IMR-90 (cell line): ENCODE results near the gene C1orf116. TPM values are rescaled to one million over a fixed set of nuclear protein-coding genes. Genes with fewer than 3 reads are reported as not detected.

Experiments used
- ATAC-seq: fragments of 200-7000 bp; cut with Tn5 transposase; 2 replicates; pipeline ENCODE4 v1.9.1; 2020; ENCODE audit warnings: low read depth, mild to moderate bottlenecking, moderate library complexity
- BruUV-seq: library from RNA; stranded (reverse); fragments of 400-500 nt; replicated peaks from 2 replicates; lab custom pipeline; 2021; lab: Mats Ljungman, UMichigan
- CTCF ChIA-PET: fragments of 300-600 bp; formaldehyde crosslinking; extraction: SDS; loops from one replicate; lab custom pipeline; 2021; ENCODE audit warnings: antibody characterized with exemption; lab: Yijun Ruan, JAX
- POLR2A ChIA-PET: fragments of 300-600 bp; sonication (Branson Sonifier 250); formaldehyde crosslinking; loops from one replicate; lab custom pipeline; 2022; ENCODE audit warnings: antibody characterized with exemption; ENCODE audit not compliant: unreplicated experiment; lab: Charles Lee
- DNase-seq: peaks from one replicate; pipeline ENCODE4 v3.0.0; 2013
- H2AFZ ChIP-seq: replicated peaks from 2 replicates; pipeline ENCODE3; 2013; ENCODE audit warnings: low read length, mild to moderate bottlenecking; ENCODE audit not compliant: poor library complexity
- H2AK5ac ChIP-seq: 2 replicates; pipeline ENCODE4 v1.6.1; 2013; ENCODE audit warnings: low read depth, low read length, inconsistent platforms
- H2AK9ac ChIP-seq: replicated peaks from 2 replicates; pipeline ENCODE3; 2013; ENCODE audit warnings: mild to moderate bottlenecking, low read depth, low read length, moderate library complexity; ENCODE audit not compliant: poor library complexity
- H2BK120ac ChIP-seq: 2 replicates; pipeline ENCODE4 v1.6.1; 2013; ENCODE audit warnings: low read depth, low read length, inconsistent platforms
- H2BK15ac ChIP-seq: 3 replicates; pipeline ENCODE4 v1.6.1; 2013; ENCODE audit warnings: low read depth, low read length, inconsistent platforms
- H2BK20ac ChIP-seq: 2 replicates; pipeline ENCODE4 v1.6.1; 2013; ENCODE audit warnings: low read depth, mild to moderate bottlenecking, inconsistent platforms, low read length, moderate library complexity
- H2BK5ac ChIP-seq: 2 replicates; pipeline ENCODE4 v1.6.1; 2013; ENCODE audit warnings: mild to moderate bottlenecking, low read depth, low read length, inconsistent platforms; ENCODE audit not compliant: poor library complexity, severe bottlenecking
- H3K14ac ChIP-seq: replicated peaks from 2 replicates; pipeline ENCODE4 v1.6.1; 2013; ENCODE audit warnings: low read depth, low read length, inconsistent platforms
- H3K18ac ChIP-seq: 2 replicates; pipeline ENCODE4 v1.6.1; 2013; ENCODE audit warnings: low read depth, low read length, control low read depth
- H3K23ac ChIP-seq: 2 replicates; pipeline ENCODE4 v1.6.1; 2013; ENCODE audit warnings: low read depth, low read length, inconsistent platforms
- H3K27ac ChIP-seq: 2 replicates; pipeline ENCODE4 v1.5.1; 2013; ENCODE audit warnings: mild to moderate bottlenecking, control low read depth, low read length; ENCODE audit not compliant: insufficient read depth
- H3K27me3 ChIP-seq: 2 replicates; pipeline ENCODE4 v1.6.1; 2013; ENCODE audit warnings: low read length; ENCODE audit not compliant: control insufficient read depth, insufficient read depth
- H3K36me3 ChIP-seq: 2 replicates; pipeline ENCODE4 v1.6.1; 2013; ENCODE audit warnings: low read length, mixed read lengths; ENCODE audit not compliant: control insufficient read depth, insufficient read depth
- H3K4ac ChIP-seq: 2 replicates; pipeline ENCODE4 v1.6.1; 2013; ENCODE audit warnings: low read depth, low read length, inconsistent platforms
- H3K4me1 ChIP-seq: 2 replicates; pipeline ENCODE4 v1.6.1; 2013; ENCODE audit warnings: low read length, mixed read lengths; ENCODE audit not compliant: control insufficient read depth, insufficient read depth
- H3K4me2 ChIP-seq: 2 replicates; pipeline ENCODE4 v1.6.1; 2013; ENCODE audit warnings: low read depth, mild to moderate bottlenecking, control low read depth, low read length, moderate library complexity
- H3K4me3 ChIP-seq: 2 replicates; pipeline ENCODE4 v1.5.1; 2013; ENCODE audit warnings: low read depth, mild to moderate bottlenecking, control low read depth, low read length, moderate library complexity; ENCODE audit not compliant: insufficient read depth
- H3K56ac ChIP-seq: 2 replicates; pipeline ENCODE4 v1.6.1; 2013; ENCODE audit warnings: low read length, inconsistent platforms; ENCODE audit not compliant: insufficient read depth; ENCODE audit errors: extremely low read depth
- H3K79me1 ChIP-seq, 2 experiments: 2 replicates each; pipeline ENCODE4 v1.6.1; 2013; ENCODE audit warnings: low read length in 2 of 2, inconsistent platforms in 1 of 2, low read depth in 1 of 2
- H3K9ac ChIP-seq: 2 replicates; pipeline ENCODE4 v1.6.1; 2013; ENCODE audit warnings: low read depth, low read length, control low read depth
- H3K9me1 ChIP-seq: 2 replicates; pipeline ENCODE4 v1.6.1; 2013; ENCODE audit warnings: low read length, inconsistent platforms; ENCODE audit not compliant: insufficient read depth
- H3K9me3 ChIP-seq: 2 replicates; pipeline ENCODE4 v1.6.1; 2013; ENCODE audit warnings: low read length; ENCODE audit not compliant: control insufficient read depth, insufficient read depth
- H4K20me1 ChIP-seq: 2 replicates; pipeline ENCODE4 v1.6.1; 2013; ENCODE audit warnings: low read length, inconsistent platforms; ENCODE audit not compliant: insufficient read depth
- H4K5ac ChIP-seq: 2 replicates; pipeline ENCODE4 v1.6.1; 2013; ENCODE audit warnings: mild to moderate bottlenecking, low read depth, low read length, control low read depth
- H4K8ac ChIP-seq, 2 experiments: 2 replicates each; pipeline ENCODE4 v1.6.1; 2013; ENCODE audit warnings: low read depth in 2 of 2, low read length in 2 of 2, control low read depth in 1 of 2, inconsistent platforms in 1 of 2
- H4K91ac ChIP-seq: 2 replicates; pipeline ENCODE4 v1.6.1; 2013; ENCODE audit warnings: low read depth, low read length, inconsistent platforms; ENCODE audit not compliant: insufficient read depth
- BHLHE40 ChIP-seq: fragments of 150-350 bp; IDR thresholded peaks from 2 replicates; pipeline ENCODE4 v1.6.1; 2016; ENCODE audit warnings: mild to moderate bottlenecking, low read depth, low read length
- CEBPB ChIP-seq: IDR thresholded peaks from 2 replicates; pipeline ENCODE4 v1.6.1; 2012; ENCODE audit warnings: low read depth, low read length, improper control_type of control experiment
- CHD1 ChIP-seq: IDR thresholded peaks from 2 replicates; pipeline ENCODE4 v1.6.1; 2012; ENCODE audit warnings: low read depth, low read length, improper control_type of control experiment
- CTCF ChIP-seq: conservative IDR thresholded peaks from 2 replicates; pipeline ENCODE4 v1.5.1; 2012; ENCODE audit warnings: mild to moderate bottlenecking, low read depth, low read length, improper control_type of control experiment
- FOS ChIP-seq: fragments of 150-350 bp; IDR thresholded peaks from 2 replicates; pipeline ENCODE4 v1.6.1; 2016; ENCODE audit warnings: low read depth, low read length
- MAFK ChIP-seq: IDR thresholded peaks from 2 replicates; pipeline ENCODE4 v1.6.1; 2012; ENCODE audit warnings: low read depth, low read length, improper control_type of control experiment
- MAZ ChIP-seq: IDR thresholded peaks from 2 replicates; pipeline ENCODE4 v1.6.1; 2012; ENCODE audit warnings: low read depth, mild to moderate bottlenecking, low read length, improper control_type of control experiment, moderate library complexity, borderline replicate concordance
- MXI1 ChIP-seq: IDR thresholded peaks from 2 replicates; pipeline ENCODE4 v1.6.1; 2012; ENCODE audit warnings: low read depth, mild to moderate bottlenecking, low read length, moderate library complexity, borderline replicate concordance
- NFE2L2 ChIP-seq: fragments of 150-350 bp; IDR thresholded peaks from 2 replicates; pipeline ENCODE4 v1.6.1; 2016; ENCODE audit warnings: low read depth, mild to moderate bottlenecking, low read length
- POLR2A ChIP-seq: IDR thresholded peaks from 2 replicates; pipeline ENCODE4 v1.6.1; 2012; ENCODE audit warnings: mild to moderate bottlenecking, low read depth, low read length
- RAD21 ChIP-seq: IDR thresholded peaks from 2 replicates; pipeline ENCODE4 v1.6.1; 2012; ENCODE audit warnings: low read length, improper control_type of control experiment
- RCOR1 ChIP-seq: IDR thresholded peaks from 2 replicates; pipeline ENCODE4 v1.6.1; 2012; ENCODE audit warnings: mild to moderate bottlenecking, low read length, improper control_type of control experiment; ENCODE audit not compliant: insufficient replicate concordance
- RFX5 ChIP-seq: IDR thresholded peaks from 2 replicates; pipeline ENCODE4 v1.8.0; 2012; ENCODE audit warnings: low read depth, mild to moderate bottlenecking, low read length, moderate library complexity
- SMC3 ChIP-seq: fragments of 150-350 bp; IDR thresholded peaks from 2 replicates; pipeline ENCODE4 v1.6.1; 2016; ENCODE audit warnings: low read depth, mild to moderate bottlenecking, antibody characterized with exemption, low read length, moderate library complexity
- USF2 ChIP-seq: fragments of 150-350 bp; IDR thresholded peaks from 2 replicates; pipeline ENCODE4 v1.6.1; 2017; ENCODE audit warnings: mild to moderate bottlenecking, antibody characterized with exemption, low read length, low read depth
- WGBS, 2 experiments: methylation state at CpG; one replicate each; pipeline versions ENCODE4 v1.1.5 to v1.1.7; 2013; ENCODE audit warnings: missing lambda C conversion rate in 2 of 2; ENCODE audit not compliant: insufficient read length in 1 of 2; ENCODE audit errors: extremely low coverage in 2 of 2; 5-methylcytosine and 5-hydroxymethylcytosine counted together
- dilution Hi-C: fragments of 300-500 bp; cut with HindIII; formaldehyde crosslinking; loops from one replicate; pipeline ENCODE4 v1.14.3; 2018; ENCODE audit warnings: low sequenced_read_pairs; ENCODE audit not compliant: unreplicated experiment
- in situ Hi-C: fragments of 300-500 bp; cut with MboI; formaldehyde crosslinking; loops from 3 replicates; pipeline ENCODE4 v1.14.3; 2019; ENCODE audit warnings: low sequenced_read_pairs, inconsistent platforms, mixed read lengths
- intact Hi-C: fragments of 100-400 bp; cut with micrococcal nuclease; formaldehyde crosslinking; loops from 2 replicates; pipeline ENCODE4 v1.10.0; 2022
- polyA plus RNA-seq, 3 experiments: library from polyadenylated mRNA; depleted of rRNA; stranded (reverse); fragments of >200 nt; gene quantifications; 2 replicates each; pipeline ENCODE4 v1.2.3, GENCODE V29; 2012; ENCODE audit warnings: low replicate concordance in 1 of 3
- total RNA-seq: library from RNA; depleted of rRNA; stranded (reverse); fragments of >200 nt; gene quantifications from 2 replicates; pipeline ENCODE4 v1.2.3, GENCODE V29; 2012
- TF ChIP-seq, protein P1 (sequence below): fragments of 150-350 bp; IDR thresholded peaks from 2 replicates; pipeline ENCODE4 v1.6.1; 2016; ENCODE audit warnings: low read depth, mild to moderate bottlenecking, low read length, moderate library complexity, borderline replicate concordance

The C1orf116 gene
- total and polyA plus RNA-seq, 2 of the 4 experiments (the other 2 are of a cell fraction) = under 0.01 to 0.03 TPM

GRCh38 chr1:207078578-207079132, 46.1 kb upstream of the C1orf116 start:
- intact Hi-C loops (loop anchor here (5.0 to 10.0 kb wide), 4 partner anchors 141 to 471 kb away; no protein-coding TSS in a partner anchor), in situ Hi-C loops (loop anchor here (5.0 kb wide), 1 partner anchor 49 kb away; no protein-coding TSS in a partner anchor)
- no peak overlapping the region for H2BK15ac ChIP-seq

More at GRCh38 chr1:207078578-207079132, 46.1 kb upstream of the C1orf116 start:
- H3K4ac ChIP-seq = no peak overlapping the region
- dilution Hi-C loops = no loop called here
- ChIA-PET CTCF (interaction anchor here (0.8 kb wide), 1 partner anchor 97 kb away, joined by 3 read pairs; no protein-coding TSS in a partner anchor), POLR2A (no interaction called here)
- TF ChIP-seq FOS (no peak), RFX5 (no peak), RCOR1 (no peak), POLR2A (no peak), CEBPB (no peak), MAZ (no peak), USF2 (no peak), RAD21 (no peak), MAFK (no peak), CHD1 (no peak), NFE2L2 (no peak), MXI1 (no peak), CTCF (no peak), BHLHE40 (no peak), SMC3 (no peak)
- TF ChIP-seq, protein P1, sequence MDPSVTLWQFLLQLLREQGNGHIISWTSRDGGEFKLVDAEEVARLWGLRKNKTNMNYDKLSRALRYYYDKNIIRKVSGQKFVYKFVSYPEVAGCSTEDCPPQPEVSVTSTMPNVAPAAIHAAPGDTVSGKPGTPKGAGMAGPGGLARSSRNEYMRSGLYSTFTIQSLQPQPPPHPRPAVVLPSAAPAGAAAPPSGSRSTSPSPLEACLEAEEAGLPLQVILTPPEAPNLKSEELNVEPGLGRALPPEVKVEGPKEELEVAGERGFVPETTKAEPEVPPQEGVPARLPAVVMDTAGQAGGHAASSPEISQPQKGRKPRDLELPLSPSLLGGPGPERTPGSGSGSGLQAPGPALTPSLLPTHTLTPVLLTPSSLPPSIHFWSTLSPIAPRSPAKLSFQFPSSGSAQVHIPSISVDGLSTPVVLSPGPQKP = no peak
- H3K18ac ChIP-seq = no peak overlapping the region
- no peak overlapping the region for H3K56ac ChIP-seq
- no peak overlapping the region for H2BK5ac ChIP-seq
- H3K4me3 ChIP-seq = no peak overlapping the region
- no peak overlapping the region for H3K4me2 ChIP-seq
- DNase-seq = no peak
- H3K27me3 ChIP-seq = peaks cover 10% of the 10 kb centered on the region
- H4K91ac ChIP-seq = no peak overlapping the region
- no peak overlapping the region for H3K23ac ChIP-seq
- no peak overlapping the region for H3K14ac ChIP-seq
- H4K8ac ChIP-seq = no peak overlapping the region
- no peak overlapping the region for H2AFZ ChIP-seq
- no peak overlapping the region for H3K27ac ChIP-seq
- H3K79me1 ChIP-seq = no peaks in the 10 kb centered on the region
- H3K36me3 ChIP-seq = no peaks in the 10 kb centered on the region
- no peaks in the 10 kb centered on the region for H3K9me1 ChIP-seq
- H2BK120ac ChIP-seq = no peak overlapping the region
- H2AK9ac ChIP-seq = no peak overlapping the region
- no TSS peak for BruUV-seq
- no peak overlapping the region for H2BK20ac ChIP-seq
- H2AK5ac ChIP-seq = no peak overlapping the region
- 52% methylated on average over 3 of the region's 11 CpGs; no CpG with 5 or more reads in 1 of the 2 experiments for WGBS, 2 experiments
- H4K20me1 ChIP-seq = no peaks in the 10 kb centered on the region
- no peak overlapping the region for H4K5ac ChIP-seq
- H3K4me1 ChIP-seq = no peaks in the 10 kb centered on the region
- H3K9ac ChIP-seq = no peak overlapping the region
- ATAC-seq = no peak
- no peaks in the 10 kb centered on the region for H3K9me3 ChIP-seq
